ENCODE measurements around the gene RPL10A. TPM values are rescaled to one million over a fixed set of nuclear protein-coding genes. Genes with fewer than 3 reads are reported as not detected.
A peak's percentile ranks its signal among the peaks of the same experiment; 100 is the strongest.

The RPL10A gene
- total and polyA plus RNA-seq, 11 donors, result 356 to 1,412 (median 532) TPM

DNA sequence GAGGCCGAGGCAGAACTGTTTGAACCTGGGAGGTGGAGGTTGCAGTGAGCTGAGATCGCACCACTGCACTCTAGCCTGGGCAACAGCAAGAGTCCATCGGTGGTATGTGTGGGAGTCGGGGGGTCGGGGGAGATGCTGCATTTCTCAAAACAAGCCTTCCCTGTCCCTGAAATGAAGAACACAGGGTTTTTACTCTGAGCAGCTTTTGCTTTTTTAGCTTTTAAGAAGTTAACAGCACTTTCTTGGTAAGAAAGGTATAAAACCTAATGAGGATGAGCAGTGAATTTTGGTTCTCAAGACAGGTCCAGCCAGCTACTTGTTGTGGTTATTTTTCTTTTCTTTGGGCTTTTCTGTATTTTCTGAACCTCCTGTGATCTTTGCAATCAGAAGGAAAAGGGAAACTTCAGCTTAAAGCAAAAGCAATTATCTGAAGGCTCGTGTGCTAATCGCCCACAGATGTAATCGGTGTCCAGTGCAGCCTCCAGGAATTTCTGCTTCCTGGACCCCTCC lies 3.7 kb downstream of the RPL10A start:
- DNase-seq (no peak), ATAC-seq (no peak)
- H3K27ac ChIP-seq, result peak overlapping the region in 1 of 12 donors; percentile 89
- intact Hi-C loops (cut with DNase I), result no loop called here
- H3K9me3 ChIP-seq, result no peaks in the 10 kb centered on the region
- H3K27me3 ChIP-seq, result no peaks in the 10 kb centered on the region
- H3K4me3 ChIP-seq, result no peak overlapping the region
- peaks cover 3 to 40% (median 23%) of the 10 kb centered on the region in 12 donors for H3K4me1 ChIP-seq
- TF ChIP-seq, protein P1, sequence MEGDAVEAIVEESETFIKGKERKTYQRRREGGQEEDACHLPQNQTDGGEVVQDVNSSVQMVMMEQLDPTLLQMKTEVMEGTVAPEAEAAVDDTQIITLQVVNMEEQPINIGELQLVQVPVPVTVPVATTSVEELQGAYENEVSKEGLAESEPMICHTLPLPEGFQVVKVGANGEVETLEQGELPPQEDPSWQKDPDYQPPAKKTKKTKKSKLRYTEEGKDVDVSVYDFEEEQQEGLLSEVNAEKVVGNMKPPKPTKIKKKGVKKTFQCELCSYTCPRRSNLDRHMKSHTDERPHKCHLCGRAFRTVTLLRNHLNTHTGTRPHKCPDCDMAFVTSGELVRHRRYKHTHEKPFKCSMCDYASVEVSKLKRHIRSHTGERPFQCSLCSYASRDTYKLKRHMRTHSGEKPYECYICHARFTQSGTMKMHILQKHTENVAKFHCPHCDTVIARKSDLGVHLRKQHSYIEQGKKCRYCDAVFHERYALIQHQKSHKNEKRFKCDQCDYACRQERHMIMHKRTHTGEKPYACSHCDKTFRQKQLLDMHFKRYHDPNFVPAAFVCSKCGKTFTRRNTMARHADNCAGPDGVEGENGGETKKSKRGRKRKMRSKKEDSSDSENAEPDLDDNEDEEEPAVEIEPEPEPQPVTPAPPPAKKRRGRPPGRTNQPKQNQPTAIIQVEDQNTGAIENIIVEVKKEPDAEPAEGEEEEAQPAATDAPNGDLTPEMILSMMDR (IDR thresholded peaks at IDR 0.05), result no peak
- TF ChIP-seq POLR2A (IDR thresholded peaks at IDR 0.05), result no peak
- H3K36me3 ChIP-seq, result peaks cover 0 to 68% (median 57%) of the 10 kb centered on the region in 9 donors
- 60 to 70% (median 66%) methylated on average over 8 of the region's 8 CpGs for WGBS, 4 donors

DNA sequence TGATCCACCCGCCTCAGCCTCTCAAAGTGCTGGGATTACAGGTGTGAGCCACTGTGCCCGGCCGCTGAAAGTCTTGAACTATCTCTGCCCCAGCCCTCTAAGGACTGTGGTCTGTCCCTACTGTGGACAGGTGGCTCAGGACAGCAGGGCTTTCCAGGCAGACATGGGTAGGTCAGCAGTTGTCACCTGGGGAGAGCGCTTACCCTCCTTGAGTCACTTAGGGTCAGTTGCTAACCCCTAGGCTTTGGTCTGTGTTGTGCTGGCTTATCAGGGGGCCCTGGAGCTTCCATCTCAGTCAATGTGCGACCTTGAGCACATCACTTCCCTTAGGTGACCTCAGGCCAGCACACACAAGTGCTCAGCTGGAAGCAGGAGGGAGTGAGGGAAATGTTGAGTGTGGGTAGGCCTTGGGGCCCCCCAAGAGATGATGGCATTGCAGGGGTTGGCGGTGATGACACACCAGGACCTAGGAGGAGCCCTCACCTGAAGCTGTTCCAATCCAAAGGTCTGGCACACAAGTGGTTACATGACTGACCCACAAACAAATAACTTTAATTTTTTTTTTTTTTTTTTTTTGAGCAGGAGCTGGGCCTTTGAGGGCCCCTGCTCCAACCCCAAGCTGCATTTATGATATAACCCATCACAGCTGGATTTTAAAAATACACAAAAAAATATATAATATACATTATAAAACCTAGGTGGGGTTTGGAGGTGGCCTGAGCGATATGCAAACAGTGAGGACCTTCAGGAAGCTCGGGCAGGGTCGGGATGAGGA lies 5.1 kb downstream of the RPL10A start:
- Histone ChIP-seq H3K4me3 (no peak overlapping the region), H3K27me3 (no peaks in the 10 kb centered on the region), H3K4me1 (peaks cover 0 to 34% (median 19%) of the 10 kb centered on the region in 12 donors), H3K36me3 (peaks cover 0 to 82% (median 58%) of the 10 kb centered on the region in 9 donors), H3K9me3 (no peaks in the 10 kb centered on the region), H3K27ac (peak overlapping the region in 1 of 12 donors; percentile 17)
- TF ChIP-seq POLR2A (IDR thresholded peaks at IDR 0.05), result no peak
- TF ChIP-seq, protein P1 (IDR thresholded peaks at IDR 0.05), result no peak
- 86 to 89% (median 88%) methylated on average over 9 of the region's 9 CpGs for WGBS, 4 donors
- ATAC-seq (no peak), DNase-seq (peak in 1 of 5 donors; percentile 18)
- intact Hi-C loops (cut with DNase I), result no loop called here

GRCh38 chr6:35473850-35474130 lies 5.6 kb downstream of the RPL10A start:
- TF ChIP-seq, protein P1 (IDR thresholded peaks at IDR 0.05), result no peak
- no peak for TF ChIP-seq POLR2A (IDR thresholded peaks at IDR 0.05)
- Histone ChIP-seq H3K9me3 (no peaks in the 10 kb centered on the region), H3K27ac (no peak overlapping the region), H3K4me3 (no peak overlapping the region), H3K36me3 (peaks cover 0 to 87% (median 61%) of the 10 kb centered on the region in 9 donors), H3K27me3 (no peaks in the 10 kb centered on the region), H3K4me1 (peaks cover 0 to 31% (median 19%) of the 10 kb centered on the region in 12 donors)
- no peak for DNase-seq
- ATAC-seq, result no peak
- intact Hi-C loops (cut with DNase I), result no loop called here

GRCh38 chr6:35474131-35474941 lies 6.1 kb downstream of the RPL10A start:
- Histone ChIP-seq H3K9me3 (no peaks in the 10 kb centered on the region), H3K36me3 (peaks cover 0 to 93% (median 65%) of the 10 kb centered on the region in 9 donors), H3K4me3 (no peak overlapping the region), H3K27ac (peak overlapping the region in 1 of 12 donors; percentile 24), H3K27me3 (no peaks in the 10 kb centered on the region), H3K4me1 (peaks cover 0 to 27% (median 17%) of the 10 kb centered on the region in 12 donors)
- WGBS, 4 donors, result 83 to 92% (median 88%) methylated on average over 7 to 14 of the region's 14 CpGs
- intact Hi-C loops (cut with DNase I), result no loop called here
- DNase-seq (no peak), ATAC-seq (peak in 2 of 4 donors; percentile 9 to 10)
- TF ChIP-seq POLR2A (IDR thresholded peaks at IDR 0.05), result no peak
- TF ChIP-seq, protein P1 (IDR thresholded peaks at IDR 0.05), result no peak
